HG03432 (cell line): ENCODE measurements around the gene TNFRSF12A.

Source experiments
- ATAC-seq: cut with Tn5 transposase; IDR thresholded peaks from one replicate; pipeline ENCODE4 v1.9.1; 2021; ENCODE audit warnings: mild to moderate bottlenecking, moderate library complexity; ENCODE audit not compliant: unreplicated experiment

Gene TNFRSF12A

GRCh38 chr16:2985893-2986355 is 34.2 kb upstream of the TNFRSF12A start:
- no peak for ATAC-seq

GRCh38 chr16:2986623-2987188 is 33.5 kb upstream of the TNFRSF12A start:
- ATAC-seq: no peak

- no peak for ATAC-seq
These were observed 32.9 kb upstream of the TNFRSF12A start for GRCh38 chr16:2987286-2987685.

GRCh38 chr16:2987833-2988232 is 32.3 kb upstream of the TNFRSF12A start:
- no peak for ATAC-seq

GRCh38 chr16:2988590-2989099 is 31.5 kb upstream of the TNFRSF12A start:
- no peak for ATAC-seq

GRCh38 chr16:2990891-2991290 is 29.3 kb upstream of the TNFRSF12A start:
- no peak for ATAC-seq

- no peak for ATAC-seq
These were observed 28.5 kb upstream of the TNFRSF12A start for GRCh38 chr16:2991566-2992261.

- ATAC-seq: no peak
These were observed 27.6 kb upstream of the TNFRSF12A start for GRCh38 chr16:2992383-2993081.

- no peak for ATAC-seq
These were observed 23.9 kb upstream of the TNFRSF12A start for GRCh38 chr16:2996298-2996697.

GRCh38 chr16:2999929-3000328 is 20.2 kb upstream of the TNFRSF12A start:
- no peak for ATAC-seq

- no peak for ATAC-seq
These were observed 19.6 kb upstream of the TNFRSF12A start for GRCh38 chr16:3000540-3000939.

GRCh38 chr16:3001316-3001715 is 18.9 kb upstream of the TNFRSF12A start:
- ATAC-seq: no peak

GRCh38 chr16:3003582-3004270 is 16.4 kb upstream of the TNFRSF12A start:
- peak; percentile 91 for ATAC-seq

GRCh38 chr16:3004319-3004718 is 15.8 kb upstream of the TNFRSF12A start:
- peak; percentile 20 for ATAC-seq

- no peak for ATAC-seq
These were observed 15.3 kb upstream of the TNFRSF12A start for GRCh38 chr16:3004781-3005284.

GRCh38 chr16:3007059-3007956 is 12.9 kb upstream of the TNFRSF12A start:
- no peak for ATAC-seq

GRCh38 chr16:3007957-3008689 is 12.0 kb upstream of the TNFRSF12A start:
- ATAC-seq: no peak

GRCh38 chr16:3008690-3009037 is 11.5 kb upstream of the TNFRSF12A start:
- no peak for ATAC-seq

GRCh38 chr16:3009568-3010390 is 10.4 kb upstream of the TNFRSF12A start:
- no peak for ATAC-seq
